ENCODE data around the gene CLEC16A. TPM values are rescaled to one million over a fixed set of nuclear protein-coding genes. Genes with fewer than 3 reads are reported as not detected.
A peak's percentile ranks its signal among the peaks of the same experiment; 100 is the strongest.

The CLEC16A gene
- total RNA-seq, 2 donors from 2014 or later, result 31.1 to 32.0 TPM

DNA sequence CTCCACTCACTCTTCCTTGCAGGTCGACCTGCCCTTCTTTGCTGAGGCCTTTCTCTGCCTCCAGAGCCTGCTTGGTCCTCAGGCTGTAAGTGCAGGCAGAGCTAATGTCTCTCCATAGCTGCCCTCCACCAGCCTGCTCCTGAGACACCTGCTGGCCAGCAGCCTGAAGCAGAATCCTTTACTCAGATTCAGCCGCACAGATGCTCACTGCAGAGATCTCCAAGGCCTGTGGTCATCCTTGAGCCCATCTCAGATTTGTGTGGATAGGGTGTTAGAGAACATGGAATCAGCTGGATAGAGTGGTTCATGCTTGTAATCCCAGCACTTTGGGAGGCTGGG is 13.6 kb upstream of the CLEC16A start:
- H3K27ac Mint-ChIP-seq, result peak overlapping the region; percentile 72
- no peaks in the 10 kb centered on the region for H3K9me3 ChIP-seq (ENCODE audit: control insufficient read depth, low read length, poor library complexity, severe bottlenecking)
- peaks cover 19% of the 10 kb centered on the region for H3K4me1 Mint-ChIP-seq
- no peak for DNase-seq
- no peaks in the 10 kb centered on the region for H3K27me3 Mint-ChIP-seq
- H3K4me3 Mint-ChIP-seq, result no peak overlapping the region
- peaks cover 5% of the 10 kb centered on the region for H3K36me3 Mint-ChIP-seq (ENCODE audit: low read depth)
- no peak for ATAC-seq

DNA sequence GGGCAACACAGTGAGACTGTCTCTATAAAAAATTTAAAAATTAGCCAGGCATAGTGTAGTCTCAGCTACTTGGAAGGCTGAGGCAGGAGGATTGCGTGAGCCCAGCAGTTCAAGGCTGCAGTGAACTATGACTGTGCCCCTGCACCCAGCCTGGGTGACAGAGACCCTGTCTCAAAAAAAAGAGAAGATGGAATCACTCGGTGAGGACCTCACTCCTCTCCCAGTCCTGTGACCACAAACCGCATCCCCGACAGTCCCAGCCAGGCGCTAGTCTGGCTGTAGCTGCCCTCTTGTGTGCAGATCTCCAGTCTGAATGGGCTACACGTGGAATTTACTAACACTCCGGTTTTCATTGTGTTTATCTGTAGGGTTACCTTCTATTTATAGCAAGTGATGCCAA is 13.2 kb upstream of the CLEC16A start:
- H3K27me3 Mint-ChIP-seq, result no peaks in the 10 kb centered on the region
- peaks cover 3% of the 10 kb centered on the region for H3K36me3 Mint-ChIP-seq (ENCODE audit: low read depth)
- ATAC-seq, result no peak

DNA sequence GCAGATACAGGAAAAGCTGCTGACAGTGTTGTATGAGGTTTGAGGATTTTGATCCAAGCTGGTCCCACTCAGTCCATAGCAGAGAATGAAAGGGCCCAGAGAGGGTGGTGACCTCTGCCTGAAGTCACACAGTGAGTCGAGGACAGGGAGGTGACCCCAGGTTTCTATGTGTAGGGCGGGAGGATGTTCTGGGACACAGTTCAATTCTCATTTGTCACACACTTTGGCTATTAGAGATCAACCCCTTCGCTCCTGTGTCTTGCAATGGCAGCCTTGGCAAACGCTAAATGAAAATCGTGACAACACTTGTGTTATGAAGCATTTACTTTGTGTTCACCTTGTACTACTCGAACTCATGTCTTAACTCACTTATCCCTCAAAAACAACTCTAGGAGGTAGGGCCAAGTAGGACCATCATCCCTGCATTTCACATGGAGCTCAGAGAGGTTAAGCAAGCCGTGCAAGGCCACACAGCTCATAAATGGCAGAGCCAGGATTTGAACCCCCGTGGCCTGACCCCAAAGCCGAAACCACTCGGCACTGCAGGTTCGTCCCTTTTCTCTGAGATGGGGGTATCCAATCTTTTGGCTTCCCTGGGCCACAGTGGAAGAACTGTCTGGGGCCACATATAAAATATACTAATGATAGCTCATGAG is 12.3 kb upstream of the CLEC16A start:
- no peak for DNase-seq

More for the DNA sequence above, 13.2 kb upstream of the CLEC16A start:
- no peaks in the 10 kb centered on the region for H3K9me3 ChIP-seq (ENCODE audit: control insufficient read depth, low read length, poor library complexity, severe bottlenecking)
- Mint-ChIP-seq H3K4me3 (no peak overlapping the region), H3K4me1 (peaks cover 20% of the 10 kb centered on the region), H3K27ac (peak overlapping the region; percentile 72)
- no peak for DNase-seq

DNA sequence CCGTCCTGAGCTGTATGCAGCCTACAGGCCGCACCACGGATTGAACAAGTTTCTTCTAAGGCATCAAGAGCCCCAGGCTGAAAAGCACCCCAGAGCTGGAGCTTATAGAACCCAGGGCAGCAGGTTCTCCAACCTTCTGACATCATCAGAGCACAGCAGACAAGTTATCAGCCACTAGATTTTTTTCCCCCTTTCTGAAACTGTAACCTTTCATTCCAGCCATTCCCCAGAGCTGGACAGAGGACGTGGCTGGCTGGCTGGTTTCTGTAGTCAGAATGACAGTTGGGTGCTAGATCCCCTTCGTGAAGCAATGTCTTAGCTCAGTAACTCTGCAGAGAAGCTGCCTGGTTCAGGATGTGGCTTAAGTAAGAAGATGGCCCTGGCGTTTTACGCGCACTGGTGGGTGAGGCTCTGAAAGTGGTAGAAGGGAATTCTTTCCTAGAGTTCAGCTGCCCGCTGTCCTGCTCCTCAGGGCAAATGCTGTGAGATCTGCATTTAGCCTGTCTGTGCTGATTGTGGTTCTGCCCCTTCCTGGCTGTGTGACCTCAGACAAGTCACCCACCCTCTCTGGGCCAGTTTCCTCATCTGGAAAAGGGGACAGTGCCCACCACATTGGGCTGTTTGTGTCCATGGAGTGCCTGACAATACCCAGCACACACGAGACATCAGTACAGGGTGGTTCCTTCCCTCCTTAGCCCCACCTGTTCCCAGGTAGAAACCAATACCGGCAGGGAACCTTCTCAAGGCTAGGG is 11.2 kb upstream of the CLEC16A start:
- H3K9me3 ChIP-seq (ENCODE audit: control insufficient read depth, low read length, poor library complexity, severe bottlenecking), result no peaks in the 10 kb centered on the region
- H3K27me3 Mint-ChIP-seq, result no peaks in the 10 kb centered on the region
- H3K4me1 Mint-ChIP-seq, result peaks cover 36% of the 10 kb centered on the region
- ATAC-seq (no peak), DNase-seq (no peak)
- no peak overlapping the region for H3K27ac Mint-ChIP-seq
- H3K36me3 Mint-ChIP-seq (ENCODE audit: low read depth), result peaks cover 2% of the 10 kb centered on the region
- no peak overlapping the region for H3K4me3 Mint-ChIP-seq

More for the DNA sequence above, 12.3 kb upstream of the CLEC16A start:
- Mint-ChIP-seq H3K27me3 (no peaks in the 10 kb centered on the region), H3K4me1 (peaks cover 26% of the 10 kb centered on the region), H3K4me3 (no peak overlapping the region), H3K36me3 (ENCODE audit: low read depth) (peaks cover 2% of the 10 kb centered on the region), H3K27ac (no peak overlapping the region)
- no peak for ATAC-seq
- H3K9me3 ChIP-seq (ENCODE audit: control insufficient read depth, low read length, poor library complexity, severe bottlenecking), result no peaks in the 10 kb centered on the region

DNA sequence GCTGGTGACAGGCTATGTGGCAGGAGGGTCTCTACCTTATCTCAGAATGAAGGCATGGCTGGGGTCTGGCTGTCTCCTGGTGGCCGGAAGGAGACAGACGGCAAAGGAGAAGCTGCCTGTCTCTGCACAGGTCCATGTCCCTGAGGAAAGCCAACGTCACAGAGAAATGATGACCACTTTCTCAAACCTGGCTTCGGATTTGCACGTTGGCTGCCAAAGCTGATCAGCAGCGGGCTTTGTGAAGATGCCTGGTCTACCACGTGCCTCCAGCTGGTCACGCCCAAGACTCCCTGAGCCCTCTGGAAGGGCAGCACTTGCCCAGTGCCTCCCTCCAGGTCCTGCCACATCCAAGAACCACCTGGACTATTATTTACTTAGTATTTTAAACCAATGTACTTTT is 10.5 kb upstream of the CLEC16A start:
- Mint-ChIP-seq H3K4me3 (no peak overlapping the region), H3K4me1 (peaks cover 42% of the 10 kb centered on the region), H3K36me3 (ENCODE audit: low read depth) (peaks cover 2% of the 10 kb centered on the region), H3K27me3 (no peaks in the 10 kb centered on the region), H3K27ac (no peak overlapping the region)
- no peak for ATAC-seq
- DNase-seq, result no peak
- H3K9me3 ChIP-seq (ENCODE audit: control insufficient read depth, low read length, poor library complexity, severe bottlenecking), result no peaks in the 10 kb centered on the region

DNA sequence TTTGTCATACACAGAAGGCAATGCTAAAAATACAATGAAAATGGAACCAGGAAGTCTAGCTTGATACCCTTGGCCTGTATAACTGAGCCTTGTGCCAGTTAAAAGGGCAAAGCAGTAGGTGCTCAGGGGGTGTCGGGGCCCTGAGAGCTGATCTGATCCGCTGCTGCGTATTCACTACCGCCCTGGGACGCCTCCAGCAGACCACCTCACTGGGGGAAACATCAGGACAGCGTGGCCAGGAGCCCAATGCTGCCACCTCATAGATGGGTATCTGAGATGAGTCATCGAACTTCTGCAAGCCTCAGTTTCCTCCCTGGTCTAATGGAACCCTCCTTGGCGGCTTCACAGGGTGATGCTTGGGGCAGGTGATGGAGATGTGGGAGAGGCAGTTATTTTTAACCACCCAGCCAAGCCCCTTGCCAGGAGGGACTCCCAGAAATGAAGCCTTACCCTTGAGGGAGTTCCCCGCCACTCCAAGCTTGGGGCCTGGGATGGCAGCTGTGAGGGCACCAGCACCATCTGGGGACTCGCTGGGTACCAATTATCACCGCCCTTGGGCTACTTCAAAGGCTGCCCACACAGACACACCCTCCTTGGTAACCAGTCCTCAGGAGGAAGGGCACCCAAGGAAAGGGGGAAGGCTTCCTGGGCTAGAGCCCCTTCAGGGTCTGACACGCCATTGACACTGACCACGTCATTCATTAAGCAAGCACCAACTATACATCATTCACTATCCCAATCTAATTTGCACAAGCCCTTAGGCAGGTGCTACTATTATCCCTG is 9.8 kb upstream of the CLEC16A start:
- no peak overlapping the region for H3K4me3 Mint-ChIP-seq
- no peak overlapping the region for H3K27ac Mint-ChIP-seq
- H3K4me1 Mint-ChIP-seq, result peaks cover 49% of the 10 kb centered on the region
- DNase-seq (no peak), ATAC-seq (no peak)
- H3K9me3 ChIP-seq (ENCODE audit: control insufficient read depth, low read length, poor library complexity, severe bottlenecking), result no peaks in the 10 kb centered on the region
- H3K36me3 Mint-ChIP-seq (ENCODE audit: low read depth), result peaks cover 4% of the 10 kb centered on the region
- no peaks in the 10 kb centered on the region for H3K27me3 Mint-ChIP-seq

DNA sequence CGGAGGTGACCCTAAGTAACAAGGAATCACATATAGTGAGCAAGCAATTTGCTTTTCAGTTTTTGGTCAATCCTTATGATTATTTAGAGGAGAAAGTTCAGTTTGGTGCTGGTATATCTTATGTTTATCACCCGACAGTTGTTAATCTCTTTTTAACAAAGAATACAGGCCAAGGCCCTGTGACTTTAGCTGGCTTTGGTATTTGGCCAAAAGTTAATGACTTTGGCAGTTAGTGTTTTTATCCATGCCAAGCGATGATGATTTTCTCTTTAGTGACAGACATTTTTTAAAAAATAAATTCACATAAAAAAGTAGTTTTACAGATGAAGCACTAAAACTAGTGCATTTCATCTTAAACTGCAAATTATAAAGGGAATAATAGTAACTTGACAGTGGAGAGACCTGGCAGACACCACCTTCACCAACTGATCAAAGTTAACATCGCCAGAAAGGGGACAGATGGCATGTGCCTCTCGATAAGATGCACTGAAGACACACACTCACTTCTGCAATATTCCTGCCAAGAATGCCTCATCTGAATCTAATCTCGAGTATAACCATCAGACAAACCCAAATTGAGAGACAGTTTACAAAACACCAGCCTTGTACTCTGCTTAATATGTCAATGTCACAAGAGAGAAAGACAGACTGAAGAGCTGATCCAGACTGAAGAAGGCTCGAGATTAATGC is 9.0 kb upstream of the CLEC16A start:
- no peak for DNase-seq
- ATAC-seq, result no peak
- peak overlapping the region; percentile 3 for H3K4me3 Mint-ChIP-seq
- no peaks in the 10 kb centered on the region for H3K27me3 Mint-ChIP-seq
- H3K36me3 Mint-ChIP-seq (ENCODE audit: low read depth), result peaks cover 4% of the 10 kb centered on the region
- H3K9me3 ChIP-seq (ENCODE audit: control insufficient read depth, low read length, poor library complexity, severe bottlenecking), result no peaks in the 10 kb centered on the region
- peaks cover 54% of the 10 kb centered on the region for H3K4me1 Mint-ChIP-seq
- H3K27ac Mint-ChIP-seq, result peak overlapping the region; percentile 87

DNA sequence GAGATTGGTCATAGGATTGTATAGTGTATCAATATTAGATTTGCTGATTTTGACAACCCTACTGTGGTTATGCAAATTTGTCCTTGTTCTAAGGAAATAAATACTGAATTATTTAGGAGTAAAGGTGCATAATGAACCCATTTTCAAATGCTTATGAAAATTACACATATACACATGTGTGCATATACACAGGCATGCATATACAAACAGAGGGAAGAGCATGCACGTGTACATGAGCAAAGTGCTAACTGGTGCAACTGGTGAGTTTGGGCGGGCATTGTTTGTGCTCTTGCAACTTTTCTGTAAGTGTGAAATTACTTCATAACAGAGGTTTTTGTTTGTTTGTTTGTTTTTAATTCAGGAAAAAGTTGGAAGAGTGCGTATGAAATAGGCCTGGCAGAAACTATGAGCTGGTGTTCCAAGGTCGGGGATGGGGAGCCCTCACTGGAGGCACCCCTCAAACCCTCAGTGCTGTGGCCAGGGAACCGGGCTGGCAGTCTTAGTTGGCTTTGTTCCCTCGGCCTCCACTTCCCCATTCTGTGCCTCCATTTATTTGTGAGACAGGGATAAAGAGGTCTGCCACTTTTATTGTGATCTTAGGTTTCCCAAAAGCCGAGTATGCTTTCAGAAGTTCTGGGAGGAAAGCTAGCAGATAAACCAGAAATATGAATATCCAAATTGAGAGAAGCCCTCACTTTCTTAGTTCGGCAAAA is 7.9 kb upstream of the CLEC16A start:
- DNase-seq (no peak), ATAC-seq (no peak)
- Mint-ChIP-seq H3K27ac (peak overlapping the region; percentile 87), H3K4me3 (peak overlapping the region; percentile 81), H3K36me3 (ENCODE audit: low read depth) (peaks cover 4% of the 10 kb centered on the region), H3K27me3 (no peaks in the 10 kb centered on the region), H3K4me1 (peaks cover 58% of the 10 kb centered on the region)
- no peaks in the 10 kb centered on the region for H3K9me3 ChIP-seq (ENCODE audit: control insufficient read depth, low read length, poor library complexity, severe bottlenecking)

DNA sequence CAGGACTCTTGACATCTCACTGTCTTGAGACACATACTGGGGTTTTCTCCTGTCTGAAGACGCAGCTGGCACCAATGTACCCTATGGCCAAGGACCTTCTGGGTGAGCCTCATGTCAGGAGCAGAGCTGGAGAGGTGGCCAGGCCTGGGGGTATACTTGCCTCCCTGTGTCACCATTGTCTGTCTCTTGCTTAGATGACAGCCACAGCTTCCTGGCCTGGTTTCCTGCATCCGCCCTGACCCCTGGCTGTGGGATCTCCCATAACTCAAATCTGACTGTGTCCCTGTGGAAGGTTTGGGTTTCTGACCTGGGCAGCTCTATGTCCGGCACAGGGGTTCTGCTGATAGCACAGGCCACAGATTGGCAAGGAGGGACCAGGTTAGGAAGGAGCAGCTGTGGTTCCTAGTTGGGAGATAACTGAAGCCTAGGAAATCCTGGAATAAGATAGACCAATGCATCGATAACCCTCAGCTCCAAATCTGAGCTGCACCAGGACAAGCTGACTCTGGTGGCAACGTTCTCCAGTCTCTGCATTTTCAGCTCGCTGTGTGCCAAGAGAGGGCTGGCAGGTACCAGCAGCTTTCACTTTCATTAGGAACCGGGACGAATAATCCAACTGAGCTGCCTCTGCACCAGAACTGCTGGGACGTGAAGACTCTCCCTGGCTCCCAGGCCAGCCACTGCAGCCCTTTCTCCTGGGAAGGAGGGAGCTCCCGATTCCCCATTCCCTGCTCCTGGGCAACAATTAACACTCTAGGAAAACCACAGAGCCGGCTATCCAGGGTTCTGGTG is 7.1 kb upstream of the CLEC16A start:
- Mint-ChIP-seq H3K27me3 (no peaks in the 10 kb centered on the region), H3K4me1 (peaks cover 60% of the 10 kb centered on the region), H3K4me3 (peak overlapping the region; percentile 81), H3K27ac (peak overlapping the region; percentile 87), H3K36me3 (ENCODE audit: low read depth) (peaks cover 4% of the 10 kb centered on the region)
- DNase-seq (no peak), ATAC-seq (no peak)
- no peaks in the 10 kb centered on the region for H3K9me3 ChIP-seq (ENCODE audit: control insufficient read depth, low read length, poor library complexity, severe bottlenecking)

DNA sequence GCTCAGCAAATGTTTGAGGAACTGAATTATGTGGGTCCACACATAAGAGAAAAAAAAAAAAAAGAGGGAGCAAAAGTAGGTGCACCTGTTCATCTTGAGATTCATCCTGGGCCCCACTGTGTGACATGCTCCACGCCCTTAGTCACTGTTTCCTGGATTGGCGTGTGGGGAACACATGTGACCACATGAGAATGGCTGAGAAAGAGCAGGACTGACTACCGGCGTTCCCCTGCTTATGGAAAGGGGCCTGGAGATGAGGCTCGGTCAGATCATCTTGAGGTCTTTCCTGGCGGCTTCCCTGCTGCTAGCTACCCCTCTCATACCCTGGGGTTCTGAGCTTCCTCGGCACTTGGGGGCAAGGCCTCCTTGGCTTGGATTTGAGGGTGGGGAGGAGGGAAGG is 6.0 kb upstream of the CLEC16A start:
- DNase-seq (no peak), ATAC-seq (no peak)
- Mint-ChIP-seq H3K36me3 (ENCODE audit: low read depth) (peaks cover 4% of the 10 kb centered on the region), H3K27me3 (no peaks in the 10 kb centered on the region), H3K27ac (peak overlapping the region; percentile 87), H3K4me3 (peak overlapping the region; percentile 92), H3K4me1 (peaks cover 64% of the 10 kb centered on the region)
- no peaks in the 10 kb centered on the region for H3K9me3 ChIP-seq (ENCODE audit: control insufficient read depth, low read length, poor library complexity, severe bottlenecking)

DNA sequence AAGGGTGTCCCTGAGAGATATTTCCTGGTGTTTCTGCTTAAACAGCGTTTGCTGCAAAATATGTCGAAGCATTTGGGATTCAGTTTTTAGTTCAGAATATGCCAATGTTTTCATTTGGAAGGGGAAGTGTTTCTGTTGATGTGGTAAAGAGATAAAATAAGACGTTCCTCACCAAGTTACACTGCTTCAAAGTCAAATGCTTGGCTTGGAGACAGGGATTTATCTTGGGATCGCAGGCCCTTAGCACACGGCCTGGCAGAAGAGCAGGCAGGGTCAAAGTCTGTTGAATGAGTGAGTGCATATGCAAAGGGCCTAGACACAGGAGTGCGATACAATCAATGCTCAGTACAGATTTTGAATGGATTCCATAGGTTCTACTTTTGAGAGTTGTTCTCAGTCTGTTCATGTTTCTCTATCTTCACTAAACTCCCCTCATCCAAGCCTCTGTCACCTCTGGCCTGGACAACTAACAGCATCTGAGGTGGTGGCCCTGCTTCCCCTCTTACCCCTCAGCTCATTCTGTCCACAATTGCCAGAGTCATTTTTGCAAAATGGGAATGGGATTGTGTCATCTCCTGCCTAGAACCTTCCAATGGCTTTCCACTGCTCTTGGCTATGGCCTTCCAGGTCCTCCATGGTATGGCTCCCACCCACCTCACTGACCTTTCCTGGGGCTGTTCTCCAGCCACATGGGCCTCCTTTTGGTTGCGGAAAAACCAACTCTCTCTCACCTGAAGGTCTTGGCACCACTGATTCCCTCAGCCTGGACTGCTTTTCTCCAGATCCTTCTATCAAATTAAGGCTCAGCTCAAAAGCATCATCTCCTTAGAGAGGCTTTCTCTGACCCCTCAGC is 5.3 kb upstream of the CLEC16A start:
- Mint-ChIP-seq H3K36me3 (ENCODE audit: low read depth) (peaks cover 4% of the 10 kb centered on the region), H3K4me3 (peak overlapping the region; percentile 92), H3K4me1 (peaks cover 62% of the 10 kb centered on the region), H3K27ac (peak overlapping the region; percentile 87), H3K27me3 (no peaks in the 10 kb centered on the region)
- ATAC-seq, result no peak
- H3K9me3 ChIP-seq (ENCODE audit: control insufficient read depth, low read length, poor library complexity, severe bottlenecking), result no peaks in the 10 kb centered on the region
- no peak for DNase-seq

All from T-helper 17 cell (primary cell).